Stimulated activated CD8-positive, alpha-beta memory T cell treated with anti-CD3 and anti-CD28 coated beads, Interleukin-4, amount 100 ng/mL, for 1 hour (primary cell): Measurements from ENCODE around the gene RASA2.
"Not testable (repeated sequence)": the region's sequence is repeated elsewhere in the genome, so short reads cannot be mapped to it uniquely, and the experiment has no call there.

ENCODE experiments used
- DNase-seq, 2 donors: peaks; one replicate each; pipeline ENCODE4 v3.0.0-alpha.2; 2020; ENCODE audit warnings: low read depth in 2 of 2, low spot score in 1 of 2

The RASA2 gene

GRCh38 chr3:141530415-141530768 lies 43.6 kb downstream of the RASA2 start:
- no peak for DNase-seq

GRCh38 chr3:141532609-141533008 lies 45.8 kb downstream of the RASA2 start:
- no peak for DNase-seq

GRCh38 chr3:141536017-141536416 lies 49.2 kb downstream of the RASA2 start:
- not testable (repeated sequence) for DNase-seq

GRCh38 chr3:141537856-141538255 lies 51.0 kb downstream of the RASA2 start:
- no peak for DNase-seq

- DNase-seq, result no peak
Observed at GRCh38 chr3:141538568-141539240, 51.9 kb downstream of the RASA2 start.

GRCh38 chr3:141539431-141540187 lies 52.8 kb downstream of the RASA2 start:
- DNase-seq, result no peak

GRCh38 chr3:141540531-141540930 lies 53.7 kb downstream of the RASA2 start:
- no peak for DNase-seq

GRCh38 chr3:141542202-141542969 lies 55.6 kb downstream of the RASA2 start:
- DNase-seq, result no peak

GRCh38 chr3:141542989-141543388 lies 56.2 kb downstream of the RASA2 start:
- no peak for DNase-seq

- no peak for DNase-seq
Observed at GRCh38 chr3:141544697-141545096, 57.9 kb downstream of the RASA2 start.

- no peak for DNase-seq
Observed at GRCh38 chr3:141546081-141546480, 59.3 kb downstream of the RASA2 start.

GRCh38 chr3:141546586-141546985 lies 59.8 kb downstream of the RASA2 start:
- no peak for DNase-seq

GRCh38 chr3:141547791-141548190 lies 61.0 kb downstream of the RASA2 start:
- DNase-seq, result no peak

- no peak for DNase-seq
Observed at GRCh38 chr3:141550926-141551665, 64.3 kb downstream of the RASA2 start.

- DNase-seq, result no peak
Observed at GRCh38 chr3:141552440-141552991, 65.7 kb downstream of the RASA2 start.

- DNase-seq, result no peak
Observed at GRCh38 chr3:141553055-141553454, 66.2 kb downstream of the RASA2 start.

GRCh38 chr3:141556034-141556433 lies 69.2 kb downstream of the RASA2 start:
- DNase-seq, result no peak

- DNase-seq, result no peak
Observed at GRCh38 chr3:141557961-141558706, 71.3 kb downstream of the RASA2 start.

- no peak for DNase-seq
Observed at GRCh38 chr3:141561426-141562034, 74.7 kb downstream of the RASA2 start.

- DNase-seq, result no peak
Observed at GRCh38 chr3:141564241-141564640, 77.4 kb downstream of the RASA2 start.
